PFSK-1 (cell line): ENCODE data around the gene OR6M1.

ENCODE experiments used
- POLR2AphosphoS5 ChIP-seq: IDR thresholded peaks from 2 replicates; pipeline ENCODE4 v1.6.1; 2012; ENCODE audit warnings: low read depth, mild to moderate bottlenecking, control low read depth, low read length, moderate library complexity
- SIN3A ChIP-seq: IDR thresholded peaks from 2 replicates; pipeline ENCODE4 v1.6.1; 2012; ENCODE audit warnings: mild to moderate bottlenecking, low read length, moderate library complexity, borderline replicate concordance; ENCODE audit not compliant: insufficient read depth
- TAF1 ChIP-seq: IDR thresholded peaks from 2 replicates; pipeline ENCODE4 v1.6.1; 2012; ENCODE audit warnings: low read length, control low read depth, borderline replicate concordance; ENCODE audit not compliant: insufficient read depth

GRCh38 chr11:123755813-123756212, 50.3 kb downstream of the OR6M1 start:
- TF ChIP-seq TAF1: no peak
- TF ChIP-seq SIN3A: no peak
- TF ChIP-seq POLR2AphosphoS5: no peak
